IMR-90 (cell line): ENCODE data around the gene TTC29. TPM values are rescaled to one million over a fixed set of nuclear protein-coding genes. Genes with fewer than 3 reads are reported as not detected.

Experiments
- ATAC-seq: fragments of 200-7000 bp; cut with Tn5 transposase; 2 replicates; pipeline ENCODE4 v1.9.1; 2020; ENCODE audit warnings: low read depth, mild to moderate bottlenecking, moderate library complexity
- BruUV-seq: library from RNA; stranded (reverse); fragments of 400-500 nt; replicated peaks from 2 replicates; lab custom pipeline; 2021; lab: Mats Ljungman, UMichigan
- CTCF ChIA-PET: fragments of 300-600 bp; formaldehyde crosslinking; extraction: SDS; loops from one replicate; lab custom pipeline; 2021; ENCODE audit warnings: antibody characterized with exemption; lab: Yijun Ruan, JAX
- POLR2A ChIA-PET: fragments of 300-600 bp; sonication (Branson Sonifier 250); formaldehyde crosslinking; loops from one replicate; lab custom pipeline; 2022; ENCODE audit warnings: antibody characterized with exemption; ENCODE audit not compliant: unreplicated experiment; lab: Charles Lee
- DNase-seq: peaks from one replicate; pipeline ENCODE4 v3.0.0; 2013
- H2AFZ ChIP-seq: replicated peaks from 2 replicates; pipeline ENCODE3; 2013; ENCODE audit warnings: low read length, mild to moderate bottlenecking; ENCODE audit not compliant: poor library complexity
- H2AK5ac ChIP-seq: 2 replicates; pipeline ENCODE4 v1.6.1; 2013; ENCODE audit warnings: low read depth, low read length, inconsistent platforms
- H2AK9ac ChIP-seq: replicated peaks from 2 replicates; pipeline ENCODE3; 2013; ENCODE audit warnings: mild to moderate bottlenecking, low read depth, low read length, moderate library complexity; ENCODE audit not compliant: poor library complexity
- H2BK120ac ChIP-seq: 2 replicates; pipeline ENCODE4 v1.6.1; 2013; ENCODE audit warnings: low read depth, low read length, inconsistent platforms
- H2BK15ac ChIP-seq: 3 replicates; pipeline ENCODE4 v1.6.1; 2013; ENCODE audit warnings: low read depth, low read length, inconsistent platforms
- H2BK20ac ChIP-seq: 2 replicates; pipeline ENCODE4 v1.6.1; 2013; ENCODE audit warnings: low read depth, mild to moderate bottlenecking, inconsistent platforms, low read length, moderate library complexity
- H2BK5ac ChIP-seq: 2 replicates; pipeline ENCODE4 v1.6.1; 2013; ENCODE audit warnings: mild to moderate bottlenecking, low read depth, low read length, inconsistent platforms; ENCODE audit not compliant: poor library complexity, severe bottlenecking
- H3K14ac ChIP-seq: replicated peaks from 2 replicates; pipeline ENCODE4 v1.6.1; 2013; ENCODE audit warnings: low read depth, low read length, inconsistent platforms
- H3K18ac ChIP-seq: 2 replicates; pipeline ENCODE4 v1.6.1; 2013; ENCODE audit warnings: low read depth, low read length, control low read depth
- H3K23ac ChIP-seq: 2 replicates; pipeline ENCODE4 v1.6.1; 2013; ENCODE audit warnings: low read depth, low read length, inconsistent platforms
- H3K27ac ChIP-seq: 2 replicates; pipeline ENCODE4 v1.5.1; 2013; ENCODE audit warnings: mild to moderate bottlenecking, control low read depth, low read length; ENCODE audit not compliant: insufficient read depth
- H3K27me3 ChIP-seq: 2 replicates; pipeline ENCODE4 v1.6.1; 2013; ENCODE audit warnings: low read length; ENCODE audit not compliant: control insufficient read depth, insufficient read depth
- H3K36me3 ChIP-seq: 2 replicates; pipeline ENCODE4 v1.6.1; 2013; ENCODE audit warnings: low read length, mixed read lengths; ENCODE audit not compliant: control insufficient read depth, insufficient read depth
- H3K4ac ChIP-seq: 2 replicates; pipeline ENCODE4 v1.6.1; 2013; ENCODE audit warnings: low read depth, low read length, inconsistent platforms
- H3K4me1 ChIP-seq: 2 replicates; pipeline ENCODE4 v1.6.1; 2013; ENCODE audit warnings: low read length, mixed read lengths; ENCODE audit not compliant: control insufficient read depth, insufficient read depth
- H3K4me2 ChIP-seq: 2 replicates; pipeline ENCODE4 v1.6.1; 2013; ENCODE audit warnings: low read depth, mild to moderate bottlenecking, control low read depth, low read length, moderate library complexity
- H3K4me3 ChIP-seq: 2 replicates; pipeline ENCODE4 v1.5.1; 2013; ENCODE audit warnings: low read depth, mild to moderate bottlenecking, control low read depth, low read length, moderate library complexity; ENCODE audit not compliant: insufficient read depth
- H3K56ac ChIP-seq: 2 replicates; pipeline ENCODE4 v1.6.1; 2013; ENCODE audit warnings: low read length, inconsistent platforms; ENCODE audit not compliant: insufficient read depth; ENCODE audit errors: extremely low read depth
- H3K79me1 ChIP-seq, 2 experiments: 2 replicates each; pipeline ENCODE4 v1.6.1; 2013; ENCODE audit warnings: low read length in 2 of 2, inconsistent platforms in 1 of 2, low read depth in 1 of 2
- H3K9ac ChIP-seq: 2 replicates; pipeline ENCODE4 v1.6.1; 2013; ENCODE audit warnings: low read depth, low read length, control low read depth
- H3K9me1 ChIP-seq: 2 replicates; pipeline ENCODE4 v1.6.1; 2013; ENCODE audit warnings: low read length, inconsistent platforms; ENCODE audit not compliant: insufficient read depth
- H3K9me3 ChIP-seq: 2 replicates; pipeline ENCODE4 v1.6.1; 2013; ENCODE audit warnings: low read length; ENCODE audit not compliant: control insufficient read depth, insufficient read depth
- H4K20me1 ChIP-seq: 2 replicates; pipeline ENCODE4 v1.6.1; 2013; ENCODE audit warnings: low read length, inconsistent platforms; ENCODE audit not compliant: insufficient read depth
- H4K5ac ChIP-seq: 2 replicates; pipeline ENCODE4 v1.6.1; 2013; ENCODE audit warnings: mild to moderate bottlenecking, low read depth, low read length, control low read depth
- H4K8ac ChIP-seq, 2 experiments: 2 replicates each; pipeline ENCODE4 v1.6.1; 2013; ENCODE audit warnings: low read depth in 2 of 2, low read length in 2 of 2, control low read depth in 1 of 2, inconsistent platforms in 1 of 2
- H4K91ac ChIP-seq: 2 replicates; pipeline ENCODE4 v1.6.1; 2013; ENCODE audit warnings: low read depth, low read length, inconsistent platforms; ENCODE audit not compliant: insufficient read depth
- FOS ChIP-seq: fragments of 150-350 bp; IDR thresholded peaks from 2 replicates; pipeline ENCODE4 v1.6.1; 2016; ENCODE audit warnings: low read depth, low read length
- NFE2L2 ChIP-seq: fragments of 150-350 bp; IDR thresholded peaks from 2 replicates; pipeline ENCODE4 v1.6.1; 2016; ENCODE audit warnings: low read depth, mild to moderate bottlenecking, low read length
- RAD21 ChIP-seq: IDR thresholded peaks from 2 replicates; pipeline ENCODE4 v1.6.1; 2012; ENCODE audit warnings: low read length, improper control_type of control experiment
- SMC3 ChIP-seq: fragments of 150-350 bp; IDR thresholded peaks from 2 replicates; pipeline ENCODE4 v1.6.1; 2016; ENCODE audit warnings: low read depth, mild to moderate bottlenecking, antibody characterized with exemption, low read length, moderate library complexity
- WGBS, 2 experiments: methylation state at CpG; one replicate each; pipeline versions ENCODE4 v1.1.5 to v1.1.7; 2013; ENCODE audit warnings: missing lambda C conversion rate in 2 of 2; ENCODE audit not compliant: insufficient read length in 1 of 2; ENCODE audit errors: extremely low coverage in 2 of 2; 5-methylcytosine and 5-hydroxymethylcytosine counted together
- dilution Hi-C: fragments of 300-500 bp; cut with HindIII; formaldehyde crosslinking; loops from one replicate; pipeline ENCODE4 v1.14.3; 2018; ENCODE audit warnings: low sequenced_read_pairs; ENCODE audit not compliant: unreplicated experiment
- in situ Hi-C: fragments of 300-500 bp; cut with MboI; formaldehyde crosslinking; loops from 3 replicates; pipeline ENCODE4 v1.14.3; 2019; ENCODE audit warnings: low sequenced_read_pairs, inconsistent platforms, mixed read lengths
- intact Hi-C: fragments of 100-400 bp; cut with micrococcal nuclease; formaldehyde crosslinking; loops from 2 replicates; pipeline ENCODE4 v1.10.0; 2022
- polyA plus RNA-seq, 3 experiments: library from polyadenylated mRNA; depleted of rRNA; stranded (reverse); fragments of >200 nt; gene quantifications; 2 replicates each; pipeline ENCODE4 v1.2.3, GENCODE V29; 2012; ENCODE audit warnings: low replicate concordance in 1 of 3
- total RNA-seq: library from RNA; depleted of rRNA; stranded (reverse); fragments of >200 nt; gene quantifications from 2 replicates; pipeline ENCODE4 v1.2.3, GENCODE V29; 2012

The TTC29 gene
- total and polyA plus RNA-seq, 2 of the 4 experiments (the other 2 are of a cell fraction) = not detected

GRCh38 chr4:146852360-146852759, 93.3 kb downstream of the TTC29 start:
- ChIA-PET CTCF (no interaction called here), POLR2A (no interaction called here)
- no peak overlapping the region for H3K4ac ChIP-seq
- H3K56ac ChIP-seq = no peak overlapping the region
- intact Hi-C loops = no loop called here
- H2BK120ac ChIP-seq = no peak overlapping the region
- H2AK9ac ChIP-seq = no peak overlapping the region
- no TSS peak for BruUV-seq
- H3K9me1 ChIP-seq = no peaks in the 10 kb centered on the region
- in situ Hi-C loops = no loop called here
- H3K4me3 ChIP-seq = no peak overlapping the region
- H3K27me3 ChIP-seq = no peaks in the 10 kb centered on the region
- H2AFZ ChIP-seq = no peak overlapping the region
- no peak overlapping the region for H3K23ac ChIP-seq
- dilution Hi-C loops = no loop called here
- no peak overlapping the region for H3K14ac ChIP-seq
- no peaks in the 10 kb centered on the region for H3K4me1 ChIP-seq
- no peak overlapping the region for H4K5ac ChIP-seq
- no peaks in the 10 kb centered on the region for H4K20me1 ChIP-seq
- no peak overlapping the region for H3K27ac ChIP-seq
- H3K4me2 ChIP-seq = no peak overlapping the region
- no CpG with 5 or more reads among the region's 2 CpGs for WGBS, 2 experiments
- no peak overlapping the region for H2BK15ac ChIP-seq
- ATAC-seq (no peak), DNase-seq (no peak)
- H2BK5ac ChIP-seq = no peak overlapping the region
- no peak overlapping the region for H4K91ac ChIP-seq
- no peaks in the 10 kb centered on the region for H3K36me3 ChIP-seq
- TF ChIP-seq FOS = no peak
- no peak for TF ChIP-seq RAD21
- no peak for TF ChIP-seq SMC3
- no peak for TF ChIP-seq NFE2L2
- no peaks in the 10 kb centered on the region for H3K79me1 ChIP-seq
- H2BK20ac ChIP-seq = no peak overlapping the region
- no peak overlapping the region for H2AK5ac ChIP-seq
- H4K8ac ChIP-seq = no peak overlapping the region
- no peaks in the 10 kb centered on the region for H3K9me3 ChIP-seq
- H3K18ac ChIP-seq = no peak overlapping the region
- no peak overlapping the region for H3K9ac ChIP-seq
